Ovary (tissue), 10 donors: ENCODE results near the gene VARS2. TPM values are rescaled to one million over a fixed set of nuclear protein-coding genes. Genes with fewer than 3 reads are reported as not detected.
"Not testable (repeated sequence)": the region's sequence is repeated elsewhere in the genome, so short reads cannot be mapped to it uniquely, and the experiment has no call there.

Experiments used
- DNase-seq, 5 donors: peaks; one replicate each; pipeline ENCODE4 v3.0.0-alpha.2; 2019 to 2020
- H3K27ac ChIP-seq, 2 donors: fragments of 200-600 bp; one replicate each; pipeline versions ENCODE4 v1.5.1 to v1.8.0; 2019 to 2022
- H3K27me3 ChIP-seq: fragments of 200-600 bp; one replicate; pipeline ENCODE4 v1.8.0; 2022
- H3K36me3 ChIP-seq: fragments of 200-600 bp; sonication (generic); one replicate; pipeline ENCODE4 v1.5.1; 2019
- H3K4me1 ChIP-seq: one replicate; pipeline ENCODE4 v1.8.1; 2013; ENCODE audit warnings: mild to moderate bottlenecking, moderate library complexity; ENCODE audit not compliant: insufficient read depth
- H3K4me3 ChIP-seq: fragments of 200-600 bp; sonication (generic); one replicate; pipeline ENCODE4 v1.5.1; 2017
- H3K9me3 ChIP-seq, 2 donors: fragments of 200-600 bp in 1 of 2; sonication (generic) in 1 of 2; one replicate each; pipeline versions ENCODE4 v1.5.1 to v1.8.1; 2013 to 2019; ENCODE audit warnings: mild to moderate bottlenecking in 1 of 2, moderate library complexity in 1 of 2
- CTCF ChIP-seq, 3 donors: fragments of 450-650 bp in 2 of 3; fragments of 200-600 bp in 1 of 3; IDR thresholded peaks; one replicate each; pipeline versions ENCODE4 v1.5.1 to v1.8.0; 2016 to 2022; ENCODE audit warnings: antibody characterized with exemption in 3 of 3, mild to moderate bottlenecking in 1 of 3
- EP300 ChIP-seq: sonication (generic); formaldehyde crosslinking; IDR thresholded peaks from one replicate; pipeline ENCODE4 v1.6.1; 2017; ENCODE audit warnings: antibody characterized with exemption
- POLR2A ChIP-seq: fragments of 450-650 bp; IDR thresholded peaks from one replicate; pipeline ENCODE4 v1.6.1; 2017; ENCODE audit warnings: antibody characterized with exemption, mild to moderate bottlenecking, moderate library complexity
- WGBS, 3 donors: extraction: QIAGEN DNeasy Blood & Tissue Kit in 1 of 3; methylation state at CpG; one replicate each; pipeline versions ENCODE4 v1.1.5 to v1.1.7; 2013 to 2017; 5-methylcytosine and 5-hydroxymethylcytosine counted together
- intact Hi-C, 4 donors: fragments of 100-400 bp; cut with DNase I; formaldehyde crosslinking; loops; one replicate each; pipeline versions ENCODE4 v1.11.0 to v1.15.1; 2022 to 2023
- long read RNA-seq, 3 donors: library from polyadenylated mRNA in 2 of 3; unstranded in 2 of 3; transcript quantifications; one replicate each; pipeline ENCODE4 v2.0.0 and lab custom pipeline, GENCODE V29; 2021 to 2026
- polyA plus RNA-seq, 2 donors: library from polyadenylated mRNA; stranded (reverse); fragments of 200-250 nt in 1 of 2; fragments of 350-450 nt in 1 of 2; fragmentation: Illumina TruSeq in 1 of 2; extraction: RNeasy Lipid Tissue Mini Kit (QIAGEN cat#74804) in 1 of 2; gene quantifications; one replicate each; pipeline ENCODE4 v1.2.3, GENCODE V29; 2013 to 2014
- total RNA-seq, 7 donors: library from RNA; depleted of rRNA in 2 of 7; stranded (reverse); fragments of >200 nt in 2 of 7; fragmentation: NEBNext Ultra II Directional in 3 of 7; extraction: Animal tissue kit (Norgen Biotek cat#: 25700) in 3 of 7; gene quantifications; one replicate each; pipeline versions ENCODE4 v1.1.0 to v1.2.4, GENCODE V29; 2016 to 2023
- donor health status: DM: no; HTN: no; CAD: no; lungs with moderate emphysema.
- donor health status: DM: no; HTN: no; CAD: no.
- donor health status: Bipolar disorder and iron deficiency.
- donor health status: DM: yes; HTN: yes; CAD: no.
- donor health status: DM: no; HTN: no; CAD: no.
- donor health status: DM: yes; HTN: yes; CAD: no.

VARS2 gene
- total RNA-seq (10 to 100 TPM in 6 of 7 donors, 1 to 10 TPM in 1; 6.7 to 32.3 (median 19.8) TPM), polyA plus RNA-seq (10 to 100 TPM; 17.0 to 23.4 TPM)
- long read RNA-seq, donor 1, partial matches to known transcripts = 20 of 33 reads
- long read RNA-seq, donor 1, other reads (novel, unspliced or antisense) = 13 of 33 reads
- long read RNA-seq, donor 2, partial matches to known transcripts = 6 of 6 reads
- long read RNA-seq, donor 2, other reads (novel, unspliced or antisense) = 0 of 6 reads
- long read RNA-seq, donor 3, full-length matches to known transcripts = 4 of 31 reads
- long read RNA-seq, donor 3, partial matches to known transcripts = 9 of 31 reads
- long read RNA-seq, donor 3, other reads (novel, unspliced or antisense) = 18 of 31 reads

DNA sequence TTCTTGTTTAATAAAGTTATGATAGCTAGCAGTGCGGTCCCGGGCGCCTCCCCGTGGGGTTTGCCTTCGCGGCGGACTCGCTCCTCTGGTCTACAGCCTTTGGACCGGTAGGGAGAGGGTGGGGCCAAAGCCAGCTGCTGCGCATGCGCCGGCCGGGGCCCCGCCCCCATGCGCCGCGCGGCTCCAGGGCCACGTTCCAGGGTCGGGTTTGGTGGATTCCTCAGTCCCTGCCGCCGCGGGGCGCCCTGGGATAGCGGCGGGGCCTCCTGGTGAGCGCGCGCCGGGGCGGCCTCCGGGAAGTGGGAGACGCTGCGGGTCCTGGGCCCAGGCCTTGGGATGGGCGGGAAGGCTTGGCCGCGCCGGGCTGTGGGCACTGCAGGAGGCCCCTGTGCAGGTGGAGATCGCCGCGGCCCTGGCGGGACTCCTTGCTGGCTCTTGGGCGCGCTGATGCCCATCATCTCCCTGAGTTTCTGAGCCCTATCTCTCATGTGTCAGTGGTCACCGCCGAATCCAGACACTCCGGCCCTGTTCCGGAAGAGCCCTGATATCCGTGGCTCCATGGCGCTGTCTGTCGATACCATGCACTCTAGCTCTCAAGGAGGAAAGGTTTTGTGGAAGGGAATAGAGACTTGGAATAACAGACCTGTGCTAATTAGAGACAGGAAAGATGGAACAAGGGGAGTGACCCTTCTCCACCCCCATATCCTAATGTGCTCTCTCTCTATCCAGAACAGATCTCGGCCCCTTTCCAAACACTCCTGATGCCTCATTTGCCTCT lies at the start of gene VARS2:
Gene VARS2, plus strand, starts transcription at position 163 of the 778 bp plus-strand sequence. Its CDS starts 599 bp downstream, at position 762.
- 0 to 1% (median 1%) methylated on average over 35 to 52 of the region's 52 CpGs for WGBS, 3 donors
- Histone ChIP-seq H3K27me3 (no peaks in the 10 kb centered on the region), H3K4me1 (peaks cover 5% of the 10 kb centered on the region), H3K36me3 (no peaks in the 10 kb centered on the region), H3K9me3 (no peaks in the 10 kb centered on the region), H3K27ac (peak within 1 kb of the TSS; percentile 74 to 95), H3K4me3 (peak within 1 kb of the TSS; percentile 60)
- intact Hi-C loops = no loop called here
- TF ChIP-seq CTCF (IDR thresholded peaks at IDR 0.05) (peak in 2 of 3 donors; percentile 42 to 63), POLR2A (peak; percentile 89), EP300 (no peak)
- peak; percentile 92 to 98 (median 94) for DNase-seq

- 84 to 98% (median 91%) methylated on average over 4 of the region's 4 CpGs for WGBS, 3 donors
- no peak for DNase-seq
- TF ChIP-seq CTCF (IDR thresholded peaks at IDR 0.05) = no peak
- TF ChIP-seq POLR2A = no peak
- TF ChIP-seq EP300 = no peak
- Histone ChIP-seq H3K9me3 (no peaks in the 10 kb centered on the region), H3K27me3 (no peaks in the 10 kb centered on the region), H3K4me3 (no peak overlapping the region), H3K4me1 (peaks cover 10% of the 10 kb centered on the region), H3K27ac (no peak overlapping the region), H3K36me3 (no peaks in the 10 kb centered on the region)
- intact Hi-C loops = no loop called here
Measured at GRCh38 chr6:30864325-30864724, 49.7 kb upstream of the VARS2 start.

DNA sequence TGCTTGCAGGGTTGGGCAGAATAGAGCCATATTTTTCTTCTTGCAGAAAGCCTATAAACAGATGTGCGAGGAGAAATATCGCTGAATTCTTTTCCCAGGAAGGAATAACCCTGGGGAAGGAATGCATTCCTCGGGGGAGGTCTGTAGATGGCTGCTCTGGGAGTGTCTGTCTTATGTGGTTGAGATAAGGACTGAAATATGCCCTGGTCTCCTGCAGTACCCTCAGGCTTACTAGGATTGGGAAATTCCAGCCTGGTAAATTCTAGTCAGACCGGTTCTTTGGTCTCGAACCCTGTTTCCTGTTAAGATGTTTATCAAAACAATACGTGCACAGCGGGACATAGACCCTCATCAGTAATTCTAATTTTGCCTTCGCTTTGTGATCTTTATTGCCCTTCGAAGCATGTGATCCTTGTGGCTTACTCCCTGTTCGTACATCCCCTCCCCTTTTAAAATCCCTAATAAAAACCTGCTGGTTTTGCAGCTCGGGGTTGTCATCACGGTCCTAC lies 44.7 kb upstream of the VARS2 start:
- H3K4me3 ChIP-seq, intact Hi-C loops, H3K9me3 ChIP-seq, H3K4me1 ChIP-seq, DNase-seq, H3K36me3 ChIP-seq, H3K27ac ChIP-seq, H3K27me3 ChIP-seq: not testable (repeated sequence)
- WGBS, 3 donors = 74 to 81% (median 77%) methylated on average over 12 of the region's 12 CpGs

DNA sequence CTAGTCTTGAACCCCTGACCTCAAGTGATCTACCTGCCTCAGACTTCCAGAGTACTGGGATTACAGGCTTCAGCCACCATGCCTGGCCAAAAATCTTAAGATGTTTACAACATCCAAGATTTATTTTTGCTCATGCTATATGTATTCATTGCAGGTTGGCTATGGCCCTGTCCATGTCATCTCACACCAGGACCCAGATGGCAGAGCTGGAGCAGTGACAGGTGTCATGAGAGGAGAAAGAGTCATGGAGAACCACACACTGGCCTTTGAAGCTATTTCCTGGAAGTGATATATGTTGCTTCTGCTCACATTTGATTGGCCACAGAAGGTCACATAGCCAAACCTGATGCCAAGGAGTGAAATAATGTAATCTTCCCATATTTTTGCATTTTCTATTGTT lies 43.5 kb upstream of the VARS2 start:
- H3K36me3 ChIP-seq = no peaks in the 10 kb centered on the region
- no peak overlapping the region for H3K4me3 ChIP-seq
- no peaks in the 10 kb centered on the region for H3K27me3 ChIP-seq
- intact Hi-C loops = loop anchor here in 1 of 4 donors (10.0 kb wide), 1 partner anchor 136 kb away; no protein-coding TSS in a partner anchor
- TF ChIP-seq EP300 (no peak), POLR2A (no peak), CTCF (IDR thresholded peaks at IDR 0.05) (no peak)
- no peaks in the 10 kb centered on the region for H3K4me1 ChIP-seq
- no peak for DNase-seq
- no peak overlapping the region for H3K27ac ChIP-seq
- H3K9me3 ChIP-seq = no peaks in the 10 kb centered on the region
